ENCODE data around the gene MDFI. TPM values are rescaled to one million over a fixed set of nuclear protein-coding genes. Genes with fewer than 3 reads are reported as not detected.

MDFI gene
- polyA plus RNA-seq, 1 donor from 2014 or later: 42.5 TPM

DNA sequence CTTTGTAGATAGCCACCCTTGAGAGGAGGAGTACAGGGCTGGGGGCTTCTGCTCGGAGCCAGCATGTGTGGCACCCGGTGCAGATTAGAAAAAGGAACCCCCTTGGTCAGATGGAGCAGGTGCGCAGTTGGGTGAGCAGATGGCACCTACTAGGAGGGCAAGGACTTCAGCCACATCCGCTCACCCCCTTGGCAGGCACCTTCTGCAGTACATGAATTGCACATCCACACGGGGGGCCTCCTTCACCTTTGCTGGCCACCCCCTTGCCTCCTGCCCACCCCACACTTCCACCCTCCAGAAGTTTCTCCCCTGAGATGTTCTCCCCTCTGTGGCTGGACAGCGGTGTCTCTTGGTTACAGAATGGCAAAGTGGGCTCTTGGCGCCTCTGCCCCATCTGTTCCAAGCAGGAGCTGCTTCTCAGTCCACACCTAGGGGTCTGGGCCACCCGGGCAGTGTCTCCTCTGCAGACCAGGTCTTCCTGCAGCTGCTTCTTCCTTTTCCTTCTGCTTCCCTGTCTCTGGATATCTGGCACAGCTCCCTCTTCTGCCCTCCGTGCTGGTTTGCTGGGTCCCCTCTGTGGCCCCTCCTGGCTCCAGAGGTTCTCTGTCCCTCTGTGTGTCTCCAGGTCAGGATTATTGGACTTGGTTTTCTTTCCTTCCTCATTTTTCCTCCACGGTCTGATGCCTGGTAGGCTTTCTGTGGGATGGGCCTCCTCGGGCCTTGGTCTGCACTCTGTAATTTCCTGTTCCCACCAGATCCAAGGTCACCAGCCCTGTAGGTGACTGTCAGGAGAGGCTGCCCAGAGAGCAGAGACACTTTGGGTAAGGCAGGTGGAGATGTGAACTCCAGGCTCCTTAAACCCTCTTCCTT lies 4.1 kb downstream of the MDFI start:
- no peak for TF ChIP-seq MXI1 (conservative IDR thresholded peaks at IDR 0.05; ENCODE audit: poor library complexity, severe bottlenecking)
- no peak for TF ChIP-seq RAD21 (conservative IDR thresholded peaks at IDR 0.05)
- no peak for TF ChIP-seq EZH2 (IDR thresholded peaks at IDR 0.05; ENCODE audit: borderline replicate concordance, insufficient read depth, low read length, poor library complexity, severe bottlenecking)
- TF ChIP-seq CTCF (IDR thresholded peaks at IDR 0.05; ENCODE audit: poor library complexity, severe bottlenecking): no peak
- no peak for TF ChIP-seq TAF1 (IDR thresholded peaks at IDR 0.05; ENCODE audit: low read depth)
- TF ChIP-seq, protein P1, sequence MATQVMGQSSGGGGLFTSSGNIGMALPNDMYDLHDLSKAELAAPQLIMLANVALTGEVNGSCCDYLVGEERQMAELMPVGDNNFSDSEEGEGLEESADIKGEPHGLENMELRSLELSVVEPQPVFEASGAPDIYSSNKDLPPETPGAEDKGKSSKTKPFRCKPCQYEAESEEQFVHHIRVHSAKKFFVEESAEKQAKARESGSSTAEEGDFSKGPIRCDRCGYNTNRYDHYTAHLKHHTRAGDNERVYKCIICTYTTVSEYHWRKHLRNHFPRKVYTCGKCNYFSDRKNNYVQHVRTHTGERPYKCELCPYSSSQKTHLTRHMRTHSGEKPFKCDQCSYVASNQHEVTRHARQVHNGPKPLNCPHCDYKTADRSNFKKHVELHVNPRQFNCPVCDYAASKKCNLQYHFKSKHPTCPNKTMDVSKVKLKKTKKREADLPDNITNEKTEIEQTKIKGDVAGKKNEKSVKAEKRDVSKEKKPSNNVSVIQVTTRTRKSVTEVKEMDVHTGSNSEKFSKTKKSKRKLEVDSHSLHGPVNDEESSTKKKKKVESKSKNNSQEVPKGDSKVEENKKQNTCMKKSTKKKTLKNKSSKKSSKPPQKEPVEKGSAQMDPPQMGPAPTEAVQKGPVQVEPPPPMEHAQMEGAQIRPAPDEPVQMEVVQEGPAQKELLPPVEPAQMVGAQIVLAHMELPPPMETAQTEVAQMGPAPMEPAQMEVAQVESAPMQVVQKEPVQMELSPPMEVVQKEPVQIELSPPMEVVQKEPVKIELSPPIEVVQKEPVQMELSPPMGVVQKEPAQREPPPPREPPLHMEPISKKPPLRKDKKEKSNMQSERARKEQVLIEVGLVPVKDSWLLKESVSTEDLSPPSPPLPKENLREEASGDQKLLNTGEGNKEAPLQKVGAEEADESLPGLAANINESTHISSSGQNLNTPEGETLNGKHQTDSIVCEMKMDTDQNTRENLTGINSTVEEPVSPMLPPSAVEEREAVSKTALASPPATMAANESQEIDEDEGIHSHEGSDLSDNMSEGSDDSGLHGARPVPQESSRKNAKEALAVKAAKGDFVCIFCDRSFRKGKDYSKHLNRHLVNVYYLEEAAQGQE (IDR thresholded peaks at IDR 0.05; ENCODE audit: borderline replicate concordance): no peak
- TF ChIP-seq SMC3 (conservative IDR thresholded peaks at IDR 0.05; ENCODE audit: poor library complexity): no peak
- no peak for TF ChIP-seq EP300 (conservative IDR thresholded peaks at IDR 0.05; ENCODE audit: poor library complexity, severe bottlenecking)
- TF ChIP-seq POLR2AphosphoS5 (IDR thresholded peaks at IDR 0.05): no peak
- Histone ChIP-seq H3K4me3 (ENCODE audit: low read length) (no peak overlapping the region), H3K27me3 (ENCODE audit: insufficient read depth, low read depth, low read length) (peaks cover 31% of the 10 kb centered on the region), H3K9me2 (ENCODE audit: insufficient read depth, low read length) (no peaks in the 10 kb centered on the region), H3K27ac (ENCODE audit: low read length) (no peak overlapping the region), H3F3A (ENCODE audit: insufficient read depth, low read length, poor library complexity, severe bottlenecking) (no peaks in the 10 kb centered on the region), H3K79me2 (replicated peaks; ENCODE audit: insufficient read depth, low read length) (no peaks in the 10 kb centered on the region), H3K36me3 (ENCODE audit: insufficient read depth, low read length) (no peaks in the 10 kb centered on the region), H3K9ac (ENCODE audit: low read length) (no peak overlapping the region), H2AFZ (ENCODE audit: low read depth, low read length) (no peak overlapping the region), H3K4me2 (ENCODE audit: low read length) (no peak overlapping the region), H4K20me1 (ENCODE audit: insufficient read depth) (no peaks in the 10 kb centered on the region), H3K9me3 (ENCODE audit: low read length) (no peaks in the 10 kb centered on the region)

GRCh38 chr6:41642960-41643898 lies 5.0 kb downstream of the MDFI start:
- Histone ChIP-seq H3K4me3 (ENCODE audit: low read length) (no peak overlapping the region), H3K4me2 (ENCODE audit: low read length) (no peak overlapping the region), H4K20me1 (ENCODE audit: insufficient read depth) (no peaks in the 10 kb centered on the region), H3K36me3 (ENCODE audit: insufficient read depth, low read length) (no peaks in the 10 kb centered on the region), H3K9me3 (ENCODE audit: low read length) (no peaks in the 10 kb centered on the region), H3F3A (ENCODE audit: insufficient read depth, low read length, poor library complexity, severe bottlenecking) (no peaks in the 10 kb centered on the region), H3K27me3 (ENCODE audit: insufficient read depth, low read depth, low read length) (peaks cover 22% of the 10 kb centered on the region), H3K27ac (ENCODE audit: low read length) (no peak overlapping the region), H3K9me2 (ENCODE audit: insufficient read depth, low read length) (no peaks in the 10 kb centered on the region), H2AFZ (ENCODE audit: low read depth, low read length) (no peak overlapping the region), H3K9ac (ENCODE audit: low read length) (no peak overlapping the region), H3K79me2 (replicated peaks; ENCODE audit: insufficient read depth, low read length) (no peaks in the 10 kb centered on the region)
- no peak for TF ChIP-seq CTCF (IDR thresholded peaks at IDR 0.05; ENCODE audit: poor library complexity, severe bottlenecking)

All from neural cell (in vitro differentiated cells).